GM21529 (cell line): ENCODE data around the gene POLR2L.

ENCODE experiments used
- ATAC-seq: cut with Tn5 transposase; IDR thresholded peaks from one replicate; pipeline ENCODE4 v1.9.1; 2021; ENCODE audit not compliant: unreplicated experiment

The POLR2L gene

DNA sequence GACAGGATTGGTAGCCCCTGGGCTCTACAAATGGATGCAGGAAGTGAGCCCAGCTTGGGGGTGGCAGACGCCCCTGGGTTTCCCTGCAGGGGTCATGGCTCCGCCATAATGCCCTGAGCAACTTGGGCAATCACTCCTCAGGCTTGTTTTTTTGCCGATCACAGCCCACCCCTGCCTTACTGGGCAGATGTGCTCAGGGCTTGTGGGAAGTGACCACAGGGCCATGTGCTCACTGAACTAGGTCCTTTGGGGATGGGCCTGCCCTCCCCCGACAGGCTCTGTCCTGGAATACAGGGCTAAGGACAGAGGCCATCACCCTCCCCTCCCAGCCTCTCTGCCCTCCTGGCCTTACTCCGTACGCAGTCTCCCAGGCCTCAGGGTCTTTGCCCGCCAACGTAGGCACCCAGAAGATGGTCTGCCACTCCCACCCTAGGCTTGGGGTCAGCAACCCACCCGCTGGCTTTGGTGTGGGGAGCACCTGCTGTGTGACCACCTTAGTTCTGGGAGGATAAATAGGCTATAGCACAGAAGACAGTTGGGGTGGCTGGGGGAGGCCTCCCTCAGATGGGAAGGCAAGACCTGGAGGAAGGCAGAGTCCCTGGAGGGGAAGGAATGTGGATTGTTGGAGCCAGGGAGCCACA is 28.8 kb downstream of the POLR2L start:
- no peak for ATAC-seq

DNA sequence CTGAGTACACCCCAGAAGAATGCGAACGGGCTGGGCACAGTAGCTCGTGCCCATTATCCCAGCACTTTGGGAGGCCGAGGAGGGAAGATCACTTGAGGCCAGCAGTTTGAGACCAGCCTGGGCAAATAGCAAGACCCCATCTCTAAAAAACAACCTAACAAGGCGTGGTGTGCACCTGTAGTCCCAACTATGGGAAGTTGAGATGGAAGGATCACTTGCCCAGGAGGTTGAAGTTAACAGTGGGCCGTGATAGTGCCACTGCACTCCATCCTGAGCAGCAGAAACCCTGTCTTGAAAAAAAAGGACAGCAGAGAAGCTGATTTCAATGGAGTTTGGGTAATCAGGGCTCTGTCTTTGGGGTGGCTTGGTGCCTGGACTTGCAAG is 29.3 kb downstream of the POLR2L start:
- no peak for ATAC-seq

DNA sequence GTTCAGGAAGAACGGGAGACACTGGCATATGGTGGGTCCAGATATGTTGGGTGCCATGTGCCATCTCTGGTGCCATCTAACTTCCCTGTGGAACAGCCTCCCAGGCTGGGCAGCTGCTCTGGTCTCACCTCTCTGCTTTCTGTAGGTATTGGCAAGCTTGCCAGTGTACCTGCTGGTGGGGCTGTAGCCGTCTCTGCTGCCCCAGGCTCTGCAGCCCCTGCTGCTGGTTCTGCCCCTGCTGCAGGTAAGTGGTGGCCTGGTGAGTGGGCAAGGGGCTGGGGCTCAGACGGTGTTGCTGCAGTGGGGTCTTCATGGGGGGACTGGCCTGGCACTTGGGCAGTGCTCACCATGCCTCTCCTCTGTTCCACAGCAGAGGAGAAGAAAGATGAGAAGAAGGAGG is 29.9 kb downstream of the POLR2L start:
- no peak for ATAC-seq

DNA sequence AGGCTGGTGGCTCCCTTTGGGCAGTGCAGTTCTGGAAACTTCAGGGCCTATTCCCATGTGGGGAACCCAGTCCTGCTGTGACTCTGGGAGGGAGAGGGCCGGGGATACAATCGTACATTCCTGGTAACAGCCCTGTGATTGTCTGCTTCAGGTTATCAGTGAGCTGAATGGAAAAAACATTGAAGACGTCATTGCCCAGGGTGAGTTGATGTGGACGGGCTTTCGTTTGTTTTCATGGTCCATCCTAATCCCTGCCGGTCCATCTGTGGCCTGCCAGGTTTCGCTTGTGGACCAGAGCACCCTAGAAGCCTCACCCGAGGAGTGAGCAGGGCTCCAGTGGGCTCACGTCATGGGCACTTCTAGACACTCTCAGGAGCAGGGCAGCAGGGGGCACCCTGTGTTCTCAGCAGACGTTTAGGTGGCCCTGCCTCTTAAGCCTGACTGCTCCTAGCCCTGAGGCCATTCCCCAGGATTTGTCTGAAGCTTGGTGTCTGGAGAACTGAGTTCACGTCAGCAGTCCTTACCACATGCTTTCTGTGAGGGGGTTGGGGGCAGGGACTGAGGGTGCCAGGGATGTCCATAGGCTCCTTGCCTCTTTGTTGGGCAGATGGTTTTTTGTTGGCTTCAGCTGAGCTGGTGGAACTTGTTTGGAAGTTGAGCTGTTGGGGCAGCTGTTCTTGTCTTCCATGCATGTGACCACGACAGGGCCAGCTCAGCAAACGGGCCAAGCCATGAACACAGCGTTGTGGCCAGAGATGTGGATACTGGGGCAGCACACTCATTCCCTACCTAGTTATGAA is 30.7 kb downstream of the POLR2L start:
- ATAC-seq, result no peak

DNA sequence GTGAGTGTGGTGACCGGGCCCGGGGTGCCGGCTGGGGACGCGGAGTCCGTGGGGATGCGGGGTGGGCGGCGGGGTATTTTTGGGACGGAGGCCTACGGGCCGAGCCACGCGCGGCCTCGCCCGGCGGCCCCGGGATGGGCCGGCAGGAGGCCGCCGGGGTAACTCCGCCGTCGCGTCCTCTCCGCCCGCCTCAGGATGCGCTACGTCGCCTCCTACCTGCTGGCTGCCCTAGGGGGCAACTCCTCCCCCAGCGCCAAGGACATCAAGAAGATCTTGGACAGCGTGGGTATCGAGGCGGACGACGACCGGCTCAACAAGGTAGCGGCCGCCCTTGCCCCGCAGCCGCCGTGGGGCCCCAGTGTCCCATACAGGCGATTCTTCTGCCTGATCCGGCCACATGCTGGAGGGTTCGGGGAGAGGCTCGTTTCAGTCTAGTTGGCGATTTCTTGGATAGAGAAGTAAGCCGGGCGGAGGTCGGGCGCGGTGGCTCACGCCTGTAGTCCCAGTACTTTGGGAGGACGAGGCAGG is 32.2 kb downstream of the POLR2L start:
- no peak for ATAC-seq

DNA sequence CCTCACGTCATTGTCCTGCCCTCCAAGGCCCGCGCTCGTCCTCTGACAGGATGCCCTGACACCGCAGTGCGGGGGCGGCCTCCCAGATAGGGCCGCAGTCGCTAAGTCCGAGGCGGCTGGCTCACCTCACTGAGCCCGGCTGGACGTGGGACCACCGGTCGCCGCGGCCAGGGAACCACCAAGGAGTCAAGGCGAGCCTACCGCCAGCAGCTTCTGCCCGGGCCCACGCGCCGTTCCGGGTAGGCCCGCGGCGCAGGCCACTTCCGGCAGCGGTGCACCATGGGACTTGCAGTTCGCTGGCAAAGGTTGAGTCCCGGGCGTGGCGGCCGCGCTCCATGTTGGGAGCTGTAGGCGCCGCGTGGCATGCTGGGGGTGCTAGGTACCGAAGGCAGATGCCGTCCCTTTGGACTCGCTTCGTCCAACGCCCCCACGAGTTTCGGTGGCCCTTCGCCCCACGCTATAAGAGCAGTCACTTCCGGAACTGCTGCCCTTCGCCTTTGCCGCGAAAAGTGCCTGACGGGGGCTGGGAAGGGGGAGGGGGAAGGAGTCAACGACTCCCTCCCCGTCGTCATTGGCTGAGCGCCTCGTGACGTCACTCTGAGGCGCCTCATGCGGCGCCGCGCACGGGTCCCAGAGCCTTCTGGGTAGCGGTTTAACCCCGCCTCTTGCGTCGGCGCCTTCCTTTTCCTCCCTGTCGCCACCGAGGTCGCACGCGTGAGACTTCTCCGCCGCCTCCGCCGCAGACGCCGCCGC is 32.9 kb downstream of the POLR2L start, which contains the start of gene RPLP2:
TSS of gene RPLP2 (plus strand) at position 681 of the 753 bp plus-strand sequence. CDS start 268 bp downstream, outside the sequence.
- ATAC-seq, result peak; percentile 72

DNA sequence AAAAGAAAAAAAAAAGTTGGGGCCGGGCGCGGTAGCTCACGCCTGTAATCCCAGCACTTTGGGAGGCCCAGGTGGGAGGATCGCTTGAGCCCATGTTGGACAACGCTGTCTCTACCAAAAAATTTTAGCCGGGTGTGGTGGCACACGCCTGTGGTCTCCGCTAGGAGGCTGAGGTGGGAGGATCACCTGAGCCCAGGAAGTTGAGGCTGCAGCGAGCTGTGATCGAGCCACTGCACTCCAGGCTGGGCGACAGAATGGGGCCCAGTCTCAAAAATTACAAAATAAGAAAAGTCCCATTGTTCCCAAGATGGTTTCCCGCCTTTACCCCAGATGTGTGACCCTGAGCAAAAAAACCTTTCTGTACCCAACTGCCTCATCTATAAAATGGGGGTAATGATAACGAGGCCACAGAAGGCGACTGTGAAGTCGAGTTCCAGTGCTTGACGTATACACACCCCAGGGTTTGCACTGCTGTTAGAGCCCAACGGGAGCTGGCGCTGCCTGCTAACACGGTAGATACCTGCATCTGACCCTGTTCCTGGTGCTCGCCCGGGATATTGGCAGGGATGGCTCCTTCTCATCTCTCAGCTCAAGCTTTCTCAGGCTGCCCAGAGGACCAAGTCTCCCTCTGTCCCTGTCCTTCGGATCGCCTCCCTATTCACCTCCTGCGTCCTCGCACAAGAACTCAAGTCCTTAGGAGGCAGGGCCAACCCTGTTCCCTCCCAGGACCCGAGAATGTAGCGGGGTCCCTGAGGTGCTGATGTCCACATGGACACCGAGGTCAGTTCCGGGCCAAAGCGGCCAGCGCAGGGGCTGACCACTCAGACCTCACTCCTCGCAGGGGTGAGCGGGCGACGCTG is 33.7 kb downstream of the POLR2L start:
- ATAC-seq, result peak; percentile 1

DNA sequence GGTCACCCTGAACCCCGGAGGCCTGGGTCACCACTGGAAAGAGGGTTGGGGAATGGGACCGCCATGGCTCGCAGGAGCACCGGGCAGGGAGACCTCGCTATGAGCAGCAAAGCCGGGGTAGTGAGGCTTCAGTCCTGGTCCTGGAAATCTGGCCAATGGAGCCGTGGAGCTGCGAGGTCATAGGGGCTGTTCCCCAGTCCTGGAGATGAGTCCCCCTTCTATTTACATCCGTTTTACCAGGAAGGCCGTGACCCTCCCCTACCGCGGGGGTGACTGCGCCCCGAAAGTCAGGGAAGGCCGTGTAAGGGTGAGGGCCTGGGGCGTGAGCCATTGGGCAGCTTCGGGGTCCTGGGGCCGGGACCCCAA is 37.7 kb downstream of the POLR2L start:
- no peak for ATAC-seq

DNA sequence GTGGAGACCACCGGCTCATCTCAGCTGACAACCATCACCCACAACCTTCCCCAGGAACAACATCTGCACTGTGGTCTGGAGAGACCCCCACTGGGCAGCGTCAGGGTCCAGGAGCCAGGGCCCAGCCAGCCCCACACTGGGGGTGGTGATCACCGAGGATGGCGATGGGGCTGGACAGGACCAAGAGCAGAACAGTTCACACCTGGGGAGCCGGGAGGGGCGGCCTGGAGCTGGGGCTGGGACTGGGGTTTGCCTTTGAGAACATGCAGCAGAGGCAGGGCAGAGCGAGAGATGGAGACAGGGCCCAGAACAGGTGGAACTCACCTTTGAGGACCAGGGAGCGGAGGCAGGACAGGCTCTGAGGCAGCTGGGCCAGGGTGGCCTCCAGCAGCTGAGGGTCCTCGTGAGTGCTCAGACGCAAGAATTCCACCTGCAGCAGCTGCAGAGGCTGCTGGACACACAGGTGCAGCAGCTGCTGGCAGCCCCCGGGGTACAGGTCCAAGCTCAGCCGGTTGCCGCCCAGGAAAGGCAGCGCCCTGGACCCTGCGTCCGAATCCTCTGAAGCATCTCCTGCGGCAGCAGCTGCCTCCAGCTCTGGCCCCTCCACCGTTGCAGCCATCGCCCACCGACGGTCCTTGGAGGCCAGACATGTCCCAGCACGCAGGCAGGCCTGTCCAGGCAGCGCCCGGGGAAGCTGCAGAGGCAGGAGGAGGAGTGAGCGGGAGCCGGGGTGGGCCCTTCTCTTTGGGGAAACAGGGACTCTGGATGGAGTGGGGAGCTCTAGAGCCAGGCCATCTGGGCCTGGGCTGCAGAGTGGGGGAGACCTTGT is 38.3 kb downstream of the POLR2L start:
- no peak for ATAC-seq

DNA sequence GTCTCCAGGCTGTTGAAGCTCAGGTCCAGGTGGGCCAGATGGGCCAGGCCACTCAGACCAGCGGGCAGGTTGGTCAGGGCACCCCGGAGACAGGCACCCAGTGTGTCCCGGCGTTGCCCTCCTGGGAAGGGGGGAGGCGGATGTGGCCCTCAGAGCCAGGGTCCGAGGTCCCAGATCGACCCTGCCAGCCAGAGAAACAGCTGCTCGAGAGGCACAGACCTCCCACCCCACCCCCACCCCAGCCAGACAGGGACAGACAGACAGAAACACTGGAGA is 38.9 kb downstream of the POLR2L start:
- ATAC-seq, result no peak

DNA sequence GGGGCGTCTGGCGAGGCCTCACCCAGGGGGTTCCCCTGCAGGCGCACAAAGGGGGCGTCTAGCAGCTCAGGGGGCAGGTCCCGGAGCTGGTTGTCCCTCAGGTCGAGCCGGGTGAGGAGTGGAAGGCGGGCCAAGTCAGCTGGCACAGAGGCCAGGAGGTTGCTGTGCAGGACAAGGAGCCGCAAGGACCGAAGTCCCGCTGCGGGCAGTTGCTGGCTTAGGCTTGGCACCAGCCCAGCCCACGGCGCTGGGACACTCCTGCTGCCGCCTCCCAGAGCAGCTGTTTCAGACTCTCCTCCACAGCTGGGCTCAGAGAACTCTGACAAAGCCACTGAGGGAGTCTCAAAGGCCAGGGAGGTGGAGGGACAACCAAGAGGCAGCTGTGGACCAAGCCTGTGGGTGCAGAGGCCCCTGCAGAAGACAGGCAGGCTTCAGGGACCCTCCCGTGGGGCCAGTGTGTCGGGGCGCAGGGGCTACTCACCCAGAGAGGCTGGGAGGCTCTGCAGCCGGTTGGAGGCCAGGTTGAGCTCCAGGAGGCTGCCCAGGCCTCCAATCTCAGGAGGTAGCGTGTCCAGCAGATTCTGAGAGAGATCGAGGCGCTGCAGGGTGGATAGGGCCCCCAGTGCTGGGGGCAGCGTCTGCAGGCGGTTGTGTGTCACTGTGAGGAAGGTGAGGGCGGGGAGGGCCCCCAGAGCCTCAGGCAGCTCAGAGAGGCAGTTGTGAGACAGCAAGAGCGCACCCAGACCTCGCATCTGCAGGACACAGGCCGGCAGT is 39.4 kb downstream of the POLR2L start:
- no peak for ATAC-seq

DNA sequence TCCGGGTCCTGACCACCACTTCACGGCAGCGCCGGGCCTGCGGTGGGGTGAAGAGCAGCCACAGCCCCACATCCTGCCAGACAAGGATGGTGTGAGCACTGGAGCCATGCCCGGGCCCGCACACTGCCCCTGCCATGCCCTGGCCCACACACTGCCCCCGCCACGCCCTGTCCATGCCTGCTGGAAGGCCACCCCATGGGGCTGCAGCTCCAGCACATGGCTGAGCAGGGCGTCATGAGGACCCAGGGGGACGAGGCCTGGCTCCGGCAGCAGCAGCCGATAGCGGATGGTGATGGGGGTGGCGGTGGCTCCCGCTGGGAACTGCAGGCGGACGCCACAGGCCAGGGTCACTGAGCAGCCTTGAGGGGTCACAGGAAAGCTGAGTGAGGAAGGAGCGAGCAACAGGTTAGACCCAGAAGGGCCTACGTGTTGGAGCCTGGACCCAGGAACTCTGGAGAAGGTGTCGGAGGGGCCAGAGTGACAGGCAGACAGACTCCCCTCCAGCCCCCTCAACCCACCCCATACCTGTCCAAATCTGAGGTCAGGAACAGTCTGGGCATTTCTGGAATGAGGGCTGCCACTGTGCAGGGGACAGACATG is 40.2 kb downstream of the POLR2L start:
- no peak for ATAC-seq

DNA sequence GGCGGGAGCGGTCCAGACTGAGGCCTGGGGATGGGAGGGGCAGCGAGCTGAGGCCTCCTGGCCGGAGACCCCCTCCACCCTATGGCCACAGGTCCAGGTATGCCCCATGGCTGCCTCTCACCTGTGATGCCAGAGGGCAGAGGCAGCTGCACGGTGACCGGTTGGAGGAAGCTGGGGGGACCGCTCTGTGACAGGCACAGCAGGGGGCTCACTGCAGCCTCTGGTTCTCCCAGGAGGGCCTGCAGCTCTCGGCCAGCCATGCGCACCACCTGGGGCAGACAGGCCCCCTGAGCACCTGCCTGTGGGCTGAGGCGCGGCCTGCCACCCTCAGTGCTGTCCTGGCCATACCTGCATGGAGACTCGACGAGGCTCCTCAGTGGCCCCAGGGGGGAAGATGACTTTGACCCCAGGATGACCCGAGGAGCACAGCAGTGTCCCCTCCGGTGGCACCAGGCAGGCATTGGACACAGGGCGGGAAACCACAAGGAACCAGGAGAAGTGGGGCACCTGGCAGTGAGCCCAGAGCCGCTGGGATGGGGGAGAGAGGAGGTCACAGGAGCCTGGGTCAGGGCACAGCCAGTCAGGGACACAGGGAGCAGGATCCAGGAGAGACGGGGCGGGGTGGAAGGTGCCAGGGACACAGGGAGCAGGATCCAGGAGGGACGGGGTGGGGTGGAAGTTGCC is 41.1 kb downstream of the POLR2L start:
- no peak for ATAC-seq

DNA sequence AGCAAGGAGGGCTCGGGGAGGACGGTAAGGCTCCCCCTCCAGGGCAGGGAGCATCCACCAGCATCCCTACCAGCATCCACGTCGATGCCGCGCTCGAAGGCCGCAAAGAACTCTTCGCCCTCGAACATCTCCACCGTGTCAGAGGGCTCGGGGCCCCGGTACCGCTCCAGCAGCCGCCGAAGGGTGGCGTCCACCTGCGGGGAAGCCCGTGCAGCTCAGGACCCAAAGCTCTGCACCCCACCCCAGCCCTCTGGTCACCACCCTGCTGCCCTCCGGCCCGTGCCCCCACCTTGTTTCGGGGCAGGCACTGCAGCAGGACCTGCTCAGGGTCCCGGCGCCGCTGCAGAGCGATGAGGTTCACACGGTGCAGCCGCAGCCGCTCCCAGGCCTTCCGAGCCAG is 41.9 kb downstream of the POLR2L start:
- ATAC-seq, result no peak

DNA sequence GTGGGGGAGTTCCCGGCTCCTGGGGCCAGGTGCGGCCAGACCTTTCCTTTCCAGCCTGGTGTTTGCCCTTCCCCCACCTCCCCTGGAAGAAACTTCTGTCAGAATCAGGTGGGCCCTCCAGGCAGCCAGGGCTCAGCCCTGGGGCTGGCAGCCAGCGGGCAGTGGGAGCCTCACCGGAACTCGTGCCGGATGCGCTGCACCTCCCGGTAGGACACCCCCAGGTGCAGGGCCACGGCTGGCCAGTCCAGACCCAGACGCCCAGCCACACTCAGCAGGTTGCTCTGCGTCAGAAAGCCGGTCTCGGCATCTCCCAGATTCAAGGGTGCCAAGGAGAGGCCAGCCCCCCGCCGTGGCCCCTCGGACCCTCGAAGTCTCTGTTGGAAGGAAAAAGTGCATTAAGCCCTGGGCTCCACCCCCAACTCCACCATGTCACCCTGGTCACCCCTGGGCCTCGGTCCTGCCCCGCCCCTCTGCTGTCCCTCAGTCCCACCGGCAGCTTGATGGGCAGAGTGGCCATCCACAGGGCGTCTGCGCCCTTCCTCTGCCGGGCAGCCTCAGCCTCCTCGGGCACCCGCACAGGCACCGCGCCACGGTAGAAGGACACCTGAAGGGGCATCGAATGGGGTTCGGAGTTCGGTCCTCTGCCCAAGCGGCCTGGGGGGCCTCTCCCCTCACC is 42.5 kb downstream of the POLR2L start:
- ATAC-seq, result no peak

DNA sequence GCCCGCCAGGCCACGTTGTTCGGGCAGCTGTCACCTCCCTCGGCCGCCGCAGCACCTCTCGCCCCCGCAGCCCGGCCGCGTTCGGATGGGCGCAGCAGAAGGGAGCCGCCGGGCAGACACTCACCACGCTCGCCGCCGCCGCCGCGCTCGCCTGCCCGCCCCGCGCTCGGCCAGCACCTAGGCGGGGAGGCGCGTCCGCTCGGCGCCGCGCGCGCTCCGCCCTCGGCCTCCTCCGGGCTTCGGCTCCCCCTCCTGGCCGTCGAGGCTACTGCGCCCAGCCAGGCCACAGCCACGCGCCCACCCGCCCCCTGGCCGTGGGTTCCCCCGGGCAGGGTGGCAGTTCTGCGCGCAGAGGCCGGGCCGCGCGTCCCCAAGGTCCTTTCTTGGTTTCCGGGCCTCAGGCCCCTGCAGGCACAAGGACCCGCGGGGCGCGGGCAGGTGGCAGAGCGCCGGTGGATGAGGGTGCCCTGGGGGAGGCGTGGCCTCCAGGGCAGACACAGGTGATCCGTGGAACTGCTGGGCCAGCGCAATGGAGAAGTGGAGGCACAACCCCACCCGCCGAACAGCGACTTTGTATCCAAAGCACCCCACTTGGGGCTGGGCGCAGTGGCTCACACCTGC is 44.1 kb downstream of the POLR2L start, which contains the start of gene SLC25A22:
TSS of gene SLC25A22 (minus strand) at position 189 of the 621 bp plus-strand sequence. CDS start 3,275 bp downstream, outside the sequence.
- ATAC-seq, result peak; percentile 55
